IPS-NIHi11 (cell line): ENCODE measurements around the gene ACRBP.
"Not testable (repeated sequence)": the region's sequence is repeated elsewhere in the genome, so short reads cannot be mapped to it uniquely, and the experiment has no call there.

ENCODE experiments used
- DNase-seq: peaks from one replicate; pipeline ENCODE4 v3.0.0; 2012; ENCODE audit warnings: mixed read lengths, low spot score

ACRBP gene

DNA sequence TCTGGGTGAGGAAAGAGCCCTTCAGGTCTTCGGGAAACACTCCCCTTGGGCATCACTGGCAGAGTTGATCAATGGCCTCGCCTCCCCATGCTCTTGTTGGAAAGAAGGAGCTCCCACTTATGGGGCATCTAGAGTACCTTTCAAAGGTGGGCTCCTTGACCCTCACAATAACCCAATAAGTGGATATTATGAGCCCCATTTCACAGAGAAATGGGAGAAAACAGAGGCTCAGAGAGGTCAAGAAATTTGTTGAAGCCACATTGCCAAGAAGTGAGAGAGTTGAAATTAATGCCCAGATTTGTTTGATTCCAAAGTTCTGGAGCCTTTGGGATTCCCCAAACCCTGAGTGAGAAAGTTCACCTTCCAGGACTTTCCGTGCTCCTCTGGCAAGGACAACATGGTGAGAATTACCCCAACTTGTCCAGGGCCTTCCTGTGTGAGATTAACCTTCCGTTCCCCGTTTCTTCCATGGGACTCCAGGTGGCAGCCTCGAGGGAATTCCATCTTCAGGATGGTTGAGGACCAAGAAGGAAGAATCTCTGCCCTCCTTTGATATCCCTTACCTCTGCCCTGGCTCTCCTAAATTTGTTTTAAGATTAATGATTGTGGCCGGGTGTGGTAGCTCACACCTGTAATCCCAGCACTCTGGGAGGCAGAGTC is 32.6 kb downstream of the ACRBP start:
- no peak for DNase-seq

DNA sequence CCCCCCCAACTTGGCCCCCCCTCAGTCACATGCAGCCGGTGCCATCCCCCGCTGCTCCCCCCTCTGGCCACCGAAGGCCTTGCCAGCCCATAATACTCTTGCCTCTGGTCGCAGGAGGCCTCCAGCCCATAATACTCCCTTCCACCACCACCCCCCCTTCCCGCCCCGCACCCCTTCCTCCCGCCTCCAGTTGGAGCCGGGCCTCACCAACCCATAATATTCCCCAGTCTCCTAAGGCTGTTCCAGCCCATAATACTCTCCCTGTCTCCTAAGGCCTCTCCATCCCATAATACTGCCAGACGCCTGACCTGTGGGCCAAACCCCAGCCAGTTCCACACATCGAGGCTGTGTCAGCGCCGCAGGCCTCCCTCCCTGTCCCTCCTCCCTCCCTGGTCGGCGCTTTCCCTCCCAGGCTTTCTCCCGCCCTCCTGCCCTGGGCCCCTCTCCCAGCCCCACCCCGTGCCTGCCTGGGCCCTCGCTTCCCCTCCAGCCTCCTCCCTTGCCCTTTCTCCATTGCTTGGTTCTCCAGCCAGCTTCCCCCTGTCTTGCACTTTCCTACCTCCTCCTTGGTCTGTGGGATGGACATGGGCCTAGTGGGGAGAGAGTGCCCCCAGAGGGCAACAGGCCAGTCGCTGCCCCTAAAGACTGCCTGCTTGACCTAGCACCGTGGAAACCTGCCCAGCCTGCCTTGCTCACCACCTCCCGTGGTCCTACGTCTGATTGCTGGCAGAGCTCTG is 33.3 kb downstream of the ACRBP start:
- peak; percentile 85 for DNase-seq

DNA sequence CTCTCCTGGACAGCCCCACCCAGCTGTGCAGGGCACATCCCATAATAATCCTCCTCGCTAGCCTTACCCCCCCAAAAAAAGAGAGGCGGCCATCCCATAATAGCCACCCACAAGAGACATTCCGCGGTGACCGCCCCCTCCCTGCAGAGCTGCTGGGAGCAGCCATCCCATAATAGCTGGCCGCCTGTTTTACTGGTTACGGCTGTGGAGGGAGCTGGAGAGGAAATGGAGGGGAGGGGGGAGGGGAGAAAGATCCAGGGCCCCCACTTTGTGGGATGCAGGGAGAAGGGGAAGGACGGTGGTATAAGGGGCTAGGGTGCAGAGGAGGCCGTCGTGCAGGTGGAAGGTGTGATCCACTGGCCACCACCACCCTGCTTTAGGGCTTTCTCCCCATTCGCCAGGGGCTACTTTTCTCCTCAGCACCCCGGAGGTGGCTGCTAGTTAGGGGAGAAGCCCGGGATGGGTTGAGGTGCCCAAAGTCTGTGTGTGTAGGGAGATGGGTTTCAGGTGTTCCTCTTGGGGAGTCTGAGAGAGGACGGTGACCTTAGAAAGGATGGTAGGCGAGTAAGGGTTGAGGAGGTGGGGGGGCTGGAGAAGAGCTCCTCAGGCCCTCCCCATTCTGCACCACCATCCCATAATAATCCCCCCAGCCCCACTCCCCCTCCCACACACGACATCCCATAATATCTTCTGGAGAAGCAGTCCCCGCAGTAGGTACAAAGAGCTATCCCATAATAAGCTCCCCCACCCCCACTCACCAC is 34.0 kb downstream of the ACRBP start:
- peak; percentile 56 for DNase-seq

DNA sequence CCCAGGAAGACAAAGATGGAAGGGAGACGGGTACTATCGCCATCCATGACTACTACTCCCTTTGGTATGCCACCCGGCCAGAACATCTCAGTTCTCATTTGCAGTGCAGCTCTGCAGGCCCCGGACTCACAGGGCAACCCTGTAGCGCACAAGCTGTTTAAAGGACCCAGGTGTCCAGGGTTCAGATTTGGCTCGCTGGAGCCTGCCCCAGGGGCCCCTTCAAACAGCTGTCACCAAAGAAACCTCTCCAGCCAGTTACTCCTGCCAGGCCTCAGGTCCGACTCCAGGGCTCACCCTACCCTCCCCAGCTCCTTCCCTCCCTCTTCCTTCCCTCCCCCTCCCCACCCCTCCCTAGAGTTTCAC is 34.6 kb downstream of the ACRBP start:
- DNase-seq: no peak

DNA sequence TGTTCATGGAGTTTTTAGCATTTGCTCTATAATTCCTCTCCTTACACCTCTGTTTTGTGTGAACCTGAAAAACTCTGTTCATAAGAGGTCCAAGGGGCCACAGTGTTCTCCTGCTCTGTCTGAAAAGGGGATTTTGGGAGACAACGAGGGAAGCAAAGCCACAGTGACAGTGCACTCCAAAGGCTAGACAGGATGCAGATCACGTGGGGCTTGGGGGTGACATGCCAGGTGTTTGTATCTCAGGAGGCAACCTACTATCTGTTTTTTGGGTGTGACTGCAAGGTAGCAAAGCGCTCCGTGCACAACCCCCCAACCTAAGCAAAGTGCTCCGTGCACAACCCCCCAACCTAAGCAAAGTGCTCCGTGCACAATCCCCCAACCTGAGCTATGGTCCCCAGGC is 35.0 kb downstream of the ACRBP start:
- no peak for DNase-seq

DNA sequence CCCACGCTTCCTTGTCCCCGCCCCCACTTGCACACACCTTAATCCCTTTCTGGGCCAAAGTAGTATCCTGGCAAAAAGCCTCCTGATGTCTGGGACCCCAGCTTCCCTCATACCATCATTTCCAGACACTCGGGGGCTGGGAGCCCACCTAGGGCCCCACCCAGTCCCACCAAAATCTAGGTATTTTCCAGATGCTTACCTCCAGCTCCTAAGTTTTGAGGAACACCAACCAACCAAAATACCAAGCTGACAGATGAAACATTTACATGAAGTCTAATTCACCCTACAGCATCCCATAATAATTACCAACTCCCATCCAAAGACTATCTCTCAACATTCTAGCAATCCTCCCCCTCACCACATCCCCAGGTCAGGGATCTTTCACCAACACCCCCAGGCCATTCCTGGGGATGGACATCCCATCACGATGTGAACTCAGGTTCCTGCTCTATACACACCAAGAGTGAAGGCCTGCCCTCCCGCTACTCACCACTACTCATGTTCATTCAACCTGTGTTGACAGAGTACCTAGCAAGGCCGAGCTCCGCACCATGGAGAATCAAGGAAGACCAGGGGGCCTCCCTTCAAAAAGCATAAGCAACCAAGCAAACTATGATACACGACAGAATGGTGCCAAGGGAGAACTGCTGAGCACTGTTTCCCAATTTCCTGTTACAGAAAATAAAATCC is 38.5 kb downstream of the ACRBP start:
- DNase-seq: no peak

DNA sequence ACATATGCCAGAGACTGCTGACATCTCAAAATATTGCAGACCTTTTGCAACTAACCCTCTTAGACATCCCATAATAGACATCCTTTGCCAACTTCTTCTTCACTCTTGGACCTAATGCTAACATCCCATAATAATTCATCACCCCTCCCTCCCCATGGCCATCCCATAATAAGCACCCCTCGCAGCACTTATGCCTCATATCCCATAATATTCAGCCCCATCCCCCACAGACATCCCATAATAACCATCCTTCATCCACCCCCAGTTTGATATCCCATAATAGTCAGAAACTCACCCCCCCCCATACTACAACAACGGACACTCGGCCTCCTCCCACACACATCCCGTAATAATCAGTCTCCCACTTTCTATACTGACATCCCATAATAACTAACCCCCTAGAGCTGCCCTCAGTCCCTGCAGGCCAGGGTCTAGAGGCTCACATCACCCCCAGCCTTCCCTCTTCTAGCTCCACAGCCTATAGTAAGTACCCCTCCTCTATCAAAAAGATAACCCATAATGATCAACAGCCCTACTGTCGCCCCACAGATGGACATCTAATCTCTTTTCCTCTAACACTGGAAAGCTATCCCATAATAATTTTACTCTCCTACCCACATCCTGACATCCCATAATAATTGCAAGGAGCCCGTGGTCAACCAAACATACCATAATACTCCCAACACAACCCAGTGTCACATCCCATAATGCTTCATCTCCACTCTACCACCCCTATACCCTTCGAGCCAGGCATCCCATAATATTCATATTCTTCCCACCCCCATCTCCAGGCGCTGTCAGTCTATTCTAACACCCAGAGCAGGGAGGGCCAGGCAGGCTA is 39.3 kb downstream of the ACRBP start:
- peak; percentile 39 for DNase-seq

DNA sequence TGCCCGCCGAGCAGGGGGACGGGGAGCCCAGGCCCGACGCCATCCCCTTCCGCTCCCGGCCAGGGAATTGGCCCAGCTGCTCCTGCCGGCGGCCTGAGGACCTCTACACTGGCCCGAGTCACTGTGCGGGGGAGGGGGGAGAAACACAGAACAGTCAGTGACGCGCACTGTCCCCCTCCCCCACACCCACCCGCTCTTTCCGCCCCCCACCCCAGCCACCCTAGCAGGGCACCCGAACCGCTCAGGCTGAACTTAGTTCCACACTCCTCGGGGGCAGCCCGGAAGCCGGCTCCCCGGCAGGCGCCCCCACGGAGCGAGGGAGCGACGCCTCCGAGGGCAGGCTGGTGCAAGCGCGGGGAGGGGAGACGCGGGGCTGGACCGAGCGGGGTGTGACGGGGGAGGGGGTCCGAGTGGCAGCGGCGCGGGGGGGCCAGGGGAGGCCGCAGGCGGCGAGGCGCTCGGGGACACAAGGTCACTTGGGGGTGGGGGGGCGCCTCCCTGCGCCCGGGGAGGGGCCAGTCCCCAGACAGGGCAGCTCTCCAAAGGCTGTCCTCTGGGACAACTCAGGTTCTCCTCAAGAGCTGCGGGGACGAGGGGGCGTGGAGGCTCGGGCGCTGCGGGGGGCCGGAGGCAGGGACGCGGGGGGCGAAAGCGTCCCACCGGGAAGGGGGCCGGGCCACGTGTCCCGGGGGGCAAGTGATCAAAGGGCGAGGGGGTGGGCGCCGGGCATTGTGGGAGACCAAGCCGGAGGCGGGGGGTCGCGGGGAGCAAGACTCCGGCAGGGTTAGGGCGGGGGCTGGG is 40.7 kb downstream of the ACRBP start:
- DNase-seq: peak; percentile 74

DNA sequence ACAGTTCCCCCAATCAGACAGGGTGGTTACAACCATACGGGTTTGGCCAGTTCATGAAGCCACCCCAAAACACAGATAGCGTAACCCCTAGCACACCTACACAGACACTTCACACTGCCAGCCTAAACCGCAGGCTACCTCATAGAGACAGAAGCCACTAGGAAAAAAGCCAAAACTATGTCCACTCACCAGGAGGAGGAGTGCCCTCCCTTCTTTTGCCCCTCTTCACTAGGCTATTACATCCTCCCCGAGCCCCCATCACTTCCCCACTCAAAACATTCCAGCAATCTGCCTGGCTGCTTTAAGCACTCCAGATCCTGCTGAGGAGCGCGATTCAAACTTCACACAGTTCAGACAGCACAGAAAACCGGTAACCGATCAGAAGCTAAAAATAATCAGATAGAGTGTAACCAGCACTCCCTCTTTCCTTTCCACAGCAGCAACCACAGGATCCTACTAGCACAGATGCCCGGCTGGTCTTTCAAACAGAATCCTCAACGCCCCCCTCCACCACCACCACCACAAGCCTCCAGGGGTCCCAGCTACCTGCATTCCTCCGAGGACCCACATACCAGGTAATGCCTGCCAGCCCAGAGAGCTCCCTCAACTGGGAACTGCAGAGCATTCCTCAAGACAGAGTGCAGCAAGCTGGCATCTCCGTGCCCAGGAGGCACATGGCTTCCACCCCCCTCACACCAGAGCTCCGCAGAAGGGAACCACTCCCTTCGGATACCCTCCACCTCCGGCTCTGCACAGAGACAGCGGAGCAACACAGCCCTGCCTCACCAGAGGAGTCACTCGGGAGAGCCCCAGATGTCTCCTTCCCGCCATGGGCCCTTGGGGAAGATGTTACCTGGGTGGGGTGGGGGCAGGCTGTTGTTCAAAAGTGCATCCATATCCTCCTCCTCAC is 41.6 kb downstream of the ACRBP start:
- DNase-seq: peak; percentile 31

DNA sequence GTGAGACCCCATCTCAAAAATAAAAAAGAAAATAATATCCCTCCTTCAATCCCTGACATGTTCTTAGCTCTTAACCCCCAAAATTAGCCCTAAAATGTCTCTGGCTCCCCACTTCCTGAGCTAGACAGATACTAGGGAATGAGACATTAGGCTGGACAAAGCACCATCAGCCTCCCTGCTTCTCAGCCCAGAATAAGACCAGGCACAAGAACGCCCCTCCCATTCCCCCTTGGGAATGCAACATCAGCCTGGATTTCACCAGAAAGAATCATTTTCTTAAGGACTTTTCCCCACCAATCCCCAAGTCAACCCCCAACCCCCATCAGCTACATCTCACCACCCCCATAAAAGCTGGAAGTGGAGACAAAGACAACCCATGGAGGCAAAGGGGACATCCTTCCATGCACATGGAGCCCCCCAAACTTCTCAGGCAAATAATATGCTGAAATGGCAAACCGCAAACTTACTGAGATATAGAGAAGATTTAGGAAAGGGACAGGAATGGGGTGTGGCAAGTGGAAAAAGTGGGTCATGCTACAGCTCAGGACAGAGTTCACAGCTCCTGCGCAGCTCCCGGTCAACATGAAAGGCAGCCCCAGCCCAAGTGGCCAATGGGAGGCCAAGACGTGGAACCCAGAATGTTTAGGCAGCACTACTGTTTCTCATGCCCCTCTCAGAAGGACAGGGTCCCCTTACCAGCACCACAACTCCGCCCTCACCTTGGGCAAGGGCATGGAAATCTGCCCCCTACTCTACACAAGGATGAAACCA is 42.8 kb downstream of the ACRBP start:
- no peak for DNase-seq

DNA sequence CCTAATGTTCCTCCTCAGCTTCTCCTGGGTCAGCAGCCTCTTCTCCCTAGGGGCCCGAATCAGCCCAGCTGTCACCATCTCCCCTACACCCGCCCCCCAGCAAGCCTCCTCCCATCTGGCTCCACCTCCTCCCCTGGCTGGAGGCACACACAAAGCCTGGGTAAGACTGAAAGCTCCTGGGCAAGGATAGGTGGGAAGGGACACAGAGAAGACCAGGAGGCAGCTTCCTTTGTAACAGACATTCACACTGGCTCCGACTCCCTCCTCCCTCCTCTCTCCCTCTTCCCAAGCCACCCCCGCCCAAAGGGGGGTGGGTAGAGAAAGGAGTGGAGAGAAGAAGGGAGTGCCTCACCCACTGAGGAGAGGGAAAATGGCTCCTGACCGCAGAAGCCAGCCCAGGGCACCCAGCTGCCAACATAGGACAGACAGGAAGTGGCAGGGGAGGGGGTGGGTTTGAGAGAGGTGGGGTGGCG is 44.1 kb downstream of the ACRBP start:
- peak; percentile 33 for DNase-seq

DNA sequence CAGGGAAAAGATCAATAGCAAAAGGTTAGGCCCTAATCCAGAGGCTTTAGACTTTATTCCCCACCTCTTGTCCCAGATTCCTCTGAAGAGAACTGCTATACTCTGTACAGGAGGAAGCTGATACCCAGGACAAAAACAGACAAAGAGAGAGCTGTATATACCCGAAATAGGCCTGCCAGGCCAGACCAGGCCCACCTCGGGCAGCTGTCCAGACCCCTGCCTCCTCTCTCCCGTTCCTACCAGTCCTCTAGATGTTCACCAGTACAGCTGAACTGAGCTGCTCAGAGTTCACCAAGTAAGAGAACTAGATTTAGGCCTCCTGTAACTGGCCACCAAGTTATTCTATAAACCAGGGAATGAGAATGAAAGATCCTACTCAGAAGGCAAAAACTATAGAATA is 44.7 kb downstream of the ACRBP start:
- DNase-seq: no peak

DNA sequence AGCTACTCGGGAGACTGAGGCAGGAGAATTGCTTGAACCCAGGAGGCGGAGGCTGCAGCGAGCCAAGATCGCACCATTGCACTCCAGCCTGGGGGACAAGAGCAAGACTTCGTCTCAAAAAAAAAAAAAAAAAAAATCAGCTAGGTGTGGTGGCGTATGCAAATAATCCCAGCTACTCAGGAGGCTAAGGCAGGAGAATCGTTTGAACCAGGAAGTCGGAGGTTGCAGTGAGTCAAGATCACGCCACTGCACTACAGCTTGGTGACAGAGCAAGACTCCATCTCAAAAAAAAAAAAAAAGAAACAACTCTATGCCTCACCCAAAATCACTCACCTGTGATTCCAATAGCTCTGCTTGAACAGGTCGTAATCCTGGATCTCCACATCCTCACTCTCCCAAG is 51.6 kb downstream of the ACRBP start:
- DNase-seq: not testable (repeated sequence)

DNA sequence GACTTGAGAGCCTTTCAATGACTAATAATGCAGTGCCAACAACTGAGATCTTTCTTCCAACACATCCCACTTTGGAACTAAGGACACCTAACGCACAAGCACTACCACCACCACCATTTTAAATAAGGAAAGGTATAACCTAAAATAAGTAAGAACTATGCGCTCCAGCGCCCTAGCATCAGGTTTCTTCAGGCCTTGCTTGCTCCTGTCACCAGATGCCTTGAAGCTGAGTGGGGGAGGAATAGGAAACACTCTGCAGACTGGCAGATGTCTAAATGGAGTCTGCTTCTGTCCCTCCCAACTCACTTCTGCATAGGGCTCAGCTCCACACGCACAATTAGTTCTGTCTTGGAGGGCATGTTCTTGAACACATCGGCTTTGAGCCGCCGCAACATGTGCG is 55.1 kb downstream of the ACRBP start:
- DNase-seq: no peak
